Fibroblast of skin of right quadriceps (primary cell): ENCODE measurements around the gene PLAGL2.
"Not testable (repeated sequence)": the region's sequence is repeated elsewhere in the genome, so short reads cannot be mapped to it uniquely, and the experiment has no call there.

Experiments used
- DNase-seq: peaks from one replicate; pipeline ENCODE4 v3.0.0-alpha.2; 2013

PLAGL2 gene

DNA sequence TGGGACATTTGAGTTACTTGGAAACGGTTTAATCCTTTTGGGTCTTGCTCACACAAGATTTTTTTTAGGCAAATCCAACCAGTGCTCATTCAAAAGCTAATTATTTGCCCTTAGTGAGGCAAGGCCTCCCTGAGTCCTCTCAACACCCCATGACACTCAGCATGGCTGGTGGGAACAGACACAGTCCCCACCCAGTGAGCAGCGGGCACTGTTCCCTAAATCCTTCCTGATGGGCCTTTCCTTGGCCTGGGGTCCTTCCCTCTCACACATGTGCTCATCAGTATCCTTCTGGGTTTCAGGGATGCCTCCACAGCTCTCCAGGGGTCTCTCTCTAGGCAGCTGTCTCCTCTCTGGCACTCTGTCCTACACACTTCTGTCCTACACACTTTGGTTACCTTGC is 28.0 kb downstream of the PLAGL2 start:
- no peak for DNase-seq

DNA sequence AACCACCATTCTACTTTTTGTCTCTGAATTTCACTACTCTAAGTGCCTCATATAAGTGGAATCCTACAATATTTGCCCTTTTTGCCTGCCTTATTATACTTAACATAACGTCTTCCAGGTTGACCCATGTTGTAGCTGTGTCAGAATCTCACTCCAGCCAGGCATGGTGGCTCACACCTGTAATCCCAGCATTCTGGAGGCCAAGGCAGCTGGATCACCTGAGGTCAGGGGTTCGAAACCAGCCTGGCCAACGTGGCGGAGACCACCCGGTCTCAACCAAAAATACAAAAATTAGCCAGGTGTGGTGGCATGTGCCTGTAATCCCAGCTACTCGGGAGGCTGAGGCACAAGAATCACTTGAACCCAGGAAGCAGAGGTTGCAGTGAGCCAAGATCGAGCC is 29.8 kb downstream of the PLAGL2 start:
- DNase-seq = not testable (repeated sequence)

DNA sequence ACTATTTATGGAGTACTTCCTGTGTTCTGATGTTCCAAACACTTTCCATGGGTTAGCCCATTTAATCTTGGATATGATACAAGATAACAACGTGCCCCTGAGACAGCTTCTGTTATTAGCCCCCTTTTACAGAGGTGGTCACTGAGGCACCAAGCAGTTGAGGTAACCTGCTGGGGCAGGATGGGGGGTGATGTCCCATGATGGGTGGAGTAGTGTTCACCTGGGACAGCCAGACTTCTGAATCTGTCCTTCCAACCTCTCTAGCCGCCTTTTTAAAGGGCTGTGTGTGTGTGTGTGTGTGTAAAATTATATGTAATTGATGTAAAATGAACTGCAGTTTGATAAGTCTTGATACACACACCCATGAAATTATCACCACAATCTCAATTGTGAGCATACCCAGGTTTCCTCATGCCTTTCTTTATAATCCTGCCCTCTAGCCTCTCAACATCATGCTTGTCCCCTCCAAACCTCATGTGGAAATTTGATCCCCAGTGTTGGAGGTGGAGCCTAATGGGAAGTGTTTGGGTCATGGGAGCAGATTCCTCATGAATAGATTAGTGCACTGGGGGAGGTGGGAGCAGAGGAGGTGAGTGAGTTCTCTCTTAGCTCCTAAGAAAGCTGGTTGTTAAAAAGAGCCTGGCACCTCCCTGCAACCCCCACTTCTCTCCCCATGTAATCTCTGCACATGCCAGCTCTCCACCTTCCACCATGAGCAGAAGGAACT is 39.2 kb downstream of the PLAGL2 start:
- peak; percentile 64 for DNase-seq

DNA sequence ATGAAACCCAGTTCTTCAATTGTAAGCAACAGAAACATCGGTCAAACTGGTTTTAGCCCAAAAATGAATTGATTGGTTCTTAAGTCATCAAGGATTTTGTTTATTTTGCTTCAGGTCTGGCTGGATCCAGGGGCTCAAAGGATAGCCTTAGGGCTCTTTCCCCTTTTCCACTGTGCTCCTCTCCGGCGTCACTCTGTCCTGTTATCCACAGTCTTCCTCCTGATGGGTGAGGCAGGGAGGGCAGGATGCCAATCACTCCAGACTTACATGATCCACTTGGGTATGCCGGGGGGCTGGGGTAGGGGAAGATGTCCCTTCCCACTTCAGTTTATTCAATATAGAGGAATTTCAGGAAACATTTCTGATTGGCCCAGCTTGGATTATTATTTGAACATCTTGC is 40.0 kb downstream of the PLAGL2 start:
- no peak for DNase-seq

DNA sequence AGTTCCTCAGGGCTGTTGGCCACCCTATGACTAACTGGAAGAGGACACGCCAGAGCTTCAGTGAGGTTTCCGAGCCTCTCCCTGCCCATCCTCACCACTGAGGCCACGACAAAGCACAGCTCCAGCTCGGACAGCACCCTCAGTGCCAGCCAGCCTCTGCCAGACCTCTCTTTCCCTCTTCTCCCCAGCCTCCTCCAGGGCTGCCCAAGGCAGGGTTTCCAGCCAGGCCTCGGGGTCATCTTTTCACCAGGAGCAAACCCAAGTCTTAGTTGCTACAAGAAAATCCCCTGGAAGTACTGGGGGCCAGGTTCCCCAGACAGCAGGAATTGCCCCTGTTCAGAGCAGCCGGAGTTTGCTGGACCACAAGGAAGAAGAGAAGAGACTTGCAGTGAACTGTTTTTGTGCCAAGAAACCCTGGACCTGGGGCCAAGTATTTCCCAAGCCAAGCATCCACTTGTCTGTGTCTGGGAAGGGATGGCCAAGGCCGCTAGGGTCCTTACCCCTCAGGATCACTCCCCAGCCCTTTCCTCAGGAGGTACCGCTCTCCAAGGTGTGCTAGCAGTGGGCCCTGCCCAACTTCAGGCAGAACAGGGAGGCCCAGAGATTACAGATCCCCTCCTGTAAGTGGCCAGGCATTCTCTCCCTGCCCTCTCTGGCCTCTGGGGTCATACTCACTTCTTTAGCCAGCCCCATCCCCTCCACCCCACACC is 41.6 kb downstream of the PLAGL2 start:
- no peak for DNase-seq

DNA sequence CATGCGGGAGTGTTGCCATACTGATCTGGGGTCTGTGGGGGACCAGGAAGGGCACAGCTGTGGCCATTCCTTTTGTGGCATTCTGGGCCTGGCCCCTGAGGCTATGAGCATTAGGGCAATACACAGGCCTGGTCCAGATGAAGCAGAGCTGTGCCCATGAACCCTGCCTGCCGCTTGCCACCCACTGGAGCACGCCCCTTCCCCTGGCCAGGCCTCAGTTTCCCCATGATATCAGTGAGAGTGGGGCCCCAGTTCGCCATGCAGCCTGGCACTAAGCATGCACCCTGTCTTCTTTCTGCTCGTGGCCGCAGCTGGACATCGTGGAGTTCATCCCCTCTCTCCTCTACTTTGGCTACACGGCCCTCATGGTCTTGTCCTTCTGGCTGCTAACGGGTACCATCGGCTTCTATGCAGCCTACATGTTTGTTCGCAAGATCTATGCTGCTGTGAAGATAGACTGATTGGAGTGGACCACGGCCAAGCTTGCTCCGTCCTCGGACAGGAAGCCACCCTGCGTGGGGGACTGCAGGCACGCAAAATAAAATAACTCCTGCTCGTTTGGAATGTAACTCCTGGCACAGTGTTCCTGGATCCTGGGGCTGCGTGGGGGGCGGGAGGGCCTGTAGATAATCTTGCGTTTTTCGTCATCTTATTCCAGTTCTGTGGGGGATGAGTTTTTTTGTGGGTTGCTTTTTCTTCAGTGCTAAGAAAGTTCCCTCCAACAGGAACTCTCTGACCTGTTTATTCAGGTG is 42.4 kb downstream of the PLAGL2 start:
- DNase-seq = no peak

DNA sequence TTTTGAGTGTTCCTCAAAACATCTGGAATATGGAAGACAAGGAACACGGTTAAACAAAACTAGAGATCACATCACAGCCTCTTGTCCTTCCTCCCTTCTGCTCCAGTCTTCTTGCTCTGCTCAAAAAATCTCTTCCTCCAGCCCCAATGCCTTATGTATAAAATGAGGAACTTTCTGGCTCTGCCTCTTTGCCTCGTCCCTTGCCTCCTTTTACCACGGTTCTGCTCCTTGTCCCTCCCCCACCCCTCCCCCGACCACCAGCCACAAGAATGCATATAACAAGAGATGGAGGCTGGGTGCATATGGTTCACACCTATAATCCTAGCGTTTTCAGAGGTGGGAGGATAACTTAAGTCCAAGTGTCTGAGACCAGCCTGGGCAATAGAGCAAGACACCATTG is 43.6 kb downstream of the PLAGL2 start:
- DNase-seq = no peak

DNA sequence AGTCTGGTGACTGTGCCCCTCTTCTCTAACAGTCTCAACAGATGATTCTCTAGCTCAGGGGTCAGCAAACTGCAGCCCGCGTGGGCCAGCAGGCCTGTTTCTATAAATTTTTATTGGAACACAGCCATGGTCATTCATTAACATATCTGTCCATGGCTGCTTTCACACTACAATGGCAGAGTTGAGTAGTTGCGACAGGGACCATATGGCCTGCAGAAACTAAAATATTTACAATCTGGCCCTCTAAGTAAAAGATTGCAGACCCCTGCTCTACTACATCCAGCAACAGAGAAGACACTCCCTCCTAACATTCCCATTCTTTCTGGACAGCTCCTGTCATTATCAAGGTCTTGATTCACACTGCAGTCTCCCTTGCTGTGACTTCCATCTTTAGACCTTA is 45.2 kb downstream of the PLAGL2 start:
- no peak for DNase-seq

DNA sequence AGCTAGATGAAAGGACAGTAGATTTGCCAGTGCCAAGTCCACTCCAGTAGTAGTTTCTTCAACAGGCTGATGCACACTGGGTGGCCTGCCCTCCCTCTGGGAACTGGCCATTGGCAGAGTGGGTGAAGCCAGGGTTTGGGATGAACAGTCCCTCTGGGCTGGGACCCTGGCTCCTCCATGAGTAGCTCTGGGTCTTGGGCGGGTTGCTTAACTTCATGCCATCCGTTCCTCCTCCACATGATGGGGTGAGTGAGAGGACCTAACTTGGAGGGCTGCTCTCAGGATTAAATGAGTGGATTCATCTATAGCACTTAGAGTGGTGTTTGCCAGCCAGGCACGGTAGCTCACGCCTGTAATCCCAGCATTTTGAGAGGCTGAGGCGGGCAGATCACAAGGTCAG is 47.2 kb downstream of the PLAGL2 start:
- DNase-seq = no peak

DNA sequence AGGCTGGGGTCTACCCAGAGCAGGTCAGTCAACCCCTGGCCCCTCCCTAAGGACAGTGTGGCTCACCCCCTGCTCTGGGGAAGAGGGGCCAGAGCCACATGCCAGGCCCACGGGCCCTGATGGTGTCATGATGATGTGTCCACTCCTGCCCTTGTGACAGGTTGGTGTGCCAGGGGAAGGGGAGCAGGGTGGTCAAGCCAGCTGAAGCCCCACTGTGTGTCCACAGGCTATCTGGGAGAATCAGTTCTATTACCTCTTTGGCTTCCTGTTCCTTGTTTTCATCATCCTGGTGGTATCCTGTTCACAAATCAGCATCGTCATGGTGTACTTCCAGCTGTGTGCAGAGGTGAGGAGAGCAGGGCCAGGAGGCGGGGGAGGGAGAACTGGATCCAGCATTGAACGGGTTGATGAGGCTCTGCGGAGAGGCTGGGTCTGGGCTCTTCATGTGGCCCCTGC is 47.7 kb downstream of the PLAGL2 start:
- no peak for DNase-seq

DNA sequence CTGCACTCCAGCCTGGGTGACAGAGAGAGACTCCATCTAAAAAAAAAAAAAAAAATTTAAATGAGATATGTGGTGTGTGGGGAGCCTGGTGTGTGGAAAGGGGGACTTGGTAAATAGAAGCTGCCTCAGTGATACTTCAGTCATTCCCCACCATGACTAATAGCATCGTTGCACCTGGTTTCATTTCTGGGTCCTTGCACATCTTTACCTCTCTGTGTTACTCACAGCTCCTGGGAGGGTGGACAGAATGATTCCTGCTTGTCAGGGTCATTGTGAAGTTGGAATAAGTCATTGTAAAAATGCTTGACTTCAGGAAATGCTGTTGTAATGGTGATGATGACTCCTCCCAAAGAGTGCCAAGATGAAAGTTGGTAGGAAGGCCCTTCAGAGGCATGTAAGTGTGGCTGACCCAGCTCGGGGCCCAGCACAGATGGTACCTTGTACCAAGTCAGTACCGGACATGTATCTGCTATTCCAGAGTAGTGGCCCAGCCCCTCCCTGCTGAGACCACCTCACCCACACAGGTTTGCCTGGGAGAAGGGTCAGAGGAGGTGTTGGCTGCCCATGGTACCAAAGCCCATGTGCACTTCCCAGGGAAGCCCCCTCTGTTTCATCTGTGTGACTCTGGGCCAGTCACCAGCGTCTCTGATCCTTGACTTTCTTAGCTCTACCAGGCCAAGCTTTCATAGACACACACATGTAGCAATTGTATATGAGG is 48.4 kb downstream of the PLAGL2 start:
- DNase-seq = no peak

DNA sequence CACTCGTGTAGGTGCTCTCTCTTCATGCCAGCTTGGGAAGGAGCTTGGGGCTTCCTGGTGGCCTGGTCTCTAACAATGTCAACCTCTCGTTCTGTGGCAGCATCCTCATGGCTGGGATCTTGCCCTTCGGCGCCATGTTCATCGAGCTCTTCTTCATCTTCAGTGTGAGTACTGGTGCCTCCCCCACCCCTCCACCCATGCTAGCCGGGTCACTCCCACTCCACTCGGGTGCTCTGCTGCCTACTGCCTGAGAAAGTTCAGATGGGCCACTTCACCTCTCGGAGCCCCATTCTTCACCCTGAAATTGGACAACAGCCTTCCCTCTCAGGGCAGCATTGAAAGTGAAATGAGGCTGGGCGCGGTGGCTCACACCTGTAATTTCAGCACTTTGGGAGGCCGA is 49.2 kb downstream of the PLAGL2 start:
- DNase-seq = no peak

DNA sequence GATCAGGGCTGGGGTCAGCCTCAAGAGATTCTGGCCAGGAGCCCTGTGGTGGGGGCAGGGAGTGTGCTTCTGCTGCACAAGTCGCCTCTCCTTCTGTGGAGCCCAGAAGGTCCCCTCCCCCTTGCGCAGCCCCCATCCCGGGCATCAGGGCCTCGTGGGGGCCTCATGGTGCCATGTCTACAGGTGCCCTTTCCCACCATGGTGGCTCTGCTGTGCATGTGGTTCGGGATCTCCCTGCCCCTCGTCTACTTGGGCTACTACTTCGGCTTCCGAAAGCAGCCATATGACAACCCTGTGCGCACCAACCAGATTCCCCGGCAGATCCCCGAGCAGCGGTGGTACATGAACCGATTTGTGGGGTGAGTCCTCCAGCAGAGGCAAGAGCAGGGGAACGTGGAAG is 49.9 kb downstream of the PLAGL2 start:
- DNase-seq = no peak

DNA sequence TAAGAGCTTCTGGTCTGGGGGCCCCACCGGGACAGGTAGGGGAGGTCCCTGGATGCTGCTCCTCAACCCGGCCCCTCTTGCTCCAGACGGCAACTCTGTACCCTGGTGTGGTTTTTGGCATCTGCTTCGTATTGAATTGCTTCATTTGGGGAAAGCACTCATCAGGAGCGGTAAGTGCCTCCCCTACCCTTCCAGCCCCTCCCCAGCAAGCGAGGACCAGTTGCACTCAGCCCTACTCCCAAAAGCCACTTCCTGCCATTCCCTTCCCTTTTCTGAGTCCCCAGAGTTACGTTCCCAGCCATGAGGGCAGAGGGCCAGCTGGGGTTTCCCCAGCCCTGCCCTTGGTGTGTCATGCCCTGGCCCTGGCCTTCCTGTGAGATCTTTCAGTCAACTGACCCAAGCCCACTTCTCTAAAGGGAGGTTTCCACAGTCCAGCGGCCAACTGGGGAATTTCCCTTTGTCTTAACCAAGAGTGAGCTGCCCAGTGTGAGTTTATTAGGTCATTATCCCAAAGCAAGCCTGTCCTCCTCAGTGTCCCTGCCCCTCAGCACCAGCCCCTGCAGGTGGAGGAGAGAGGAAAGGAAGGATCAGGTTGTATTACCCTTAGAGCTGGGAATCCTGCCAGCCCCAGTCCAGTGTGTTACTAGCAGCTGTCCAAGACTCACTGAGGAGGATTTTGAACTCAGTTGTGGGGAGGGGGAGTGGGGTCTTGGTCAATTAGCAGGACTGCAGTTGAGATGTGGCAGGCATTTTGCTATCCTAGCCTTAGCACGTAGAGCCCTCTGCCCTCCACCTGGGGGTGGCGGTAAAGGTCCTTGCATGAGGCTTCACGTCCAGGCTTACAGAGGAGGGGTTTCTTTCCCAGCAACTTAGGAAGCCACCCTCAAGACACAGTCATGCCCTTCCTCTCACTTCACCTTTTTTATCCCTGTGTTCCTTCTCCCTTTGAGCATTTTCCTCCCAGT is 52.2 kb downstream of the PLAGL2 start:
- DNase-seq = peak; percentile 46

DNA sequence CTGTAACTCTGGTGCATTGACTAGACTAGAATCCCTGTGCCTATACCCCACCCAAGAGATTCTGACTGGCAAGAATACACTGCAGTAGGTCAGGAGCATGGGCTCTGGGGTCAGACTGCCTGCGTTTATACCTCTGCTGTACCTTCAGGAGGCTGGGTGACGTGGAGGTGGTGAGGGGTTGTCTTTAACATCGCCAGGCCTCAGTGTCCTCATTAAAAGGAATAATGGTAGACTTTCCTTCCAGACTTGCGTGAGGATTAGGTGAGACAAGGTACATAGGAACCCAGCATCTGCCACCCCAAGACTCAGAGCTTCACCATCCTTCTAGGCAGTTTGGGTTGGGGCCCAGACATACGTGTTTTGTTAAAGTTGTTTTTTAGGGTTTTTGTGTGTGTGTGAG is 53.8 kb downstream of the PLAGL2 start:
- DNase-seq = no peak

DNA sequence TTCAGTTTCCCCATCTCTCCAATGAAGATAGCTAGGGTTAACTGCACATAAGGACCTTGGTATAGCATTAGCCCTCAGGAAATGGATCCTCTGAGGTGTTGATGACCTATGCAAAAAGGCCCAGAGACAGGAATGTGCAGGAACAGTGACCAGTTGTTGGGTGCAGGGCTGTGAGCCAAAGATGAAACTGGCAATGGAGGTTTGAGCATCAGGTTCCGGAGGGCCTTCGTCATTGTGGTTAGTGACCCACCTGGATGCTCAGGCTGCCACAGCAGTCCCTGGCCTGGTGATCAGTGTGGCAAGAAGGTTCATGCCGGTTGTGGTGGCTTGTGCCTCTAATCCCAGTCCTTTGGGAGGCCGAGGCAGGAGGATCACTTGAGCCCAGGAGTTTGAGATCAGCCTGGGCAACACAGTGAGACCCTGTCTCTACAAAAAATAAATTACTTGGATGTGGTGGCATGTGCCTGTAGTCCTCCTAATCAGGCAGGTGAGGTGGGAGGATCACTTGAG is 54.3 kb downstream of the PLAGL2 start:
- DNase-seq = no peak

DNA sequence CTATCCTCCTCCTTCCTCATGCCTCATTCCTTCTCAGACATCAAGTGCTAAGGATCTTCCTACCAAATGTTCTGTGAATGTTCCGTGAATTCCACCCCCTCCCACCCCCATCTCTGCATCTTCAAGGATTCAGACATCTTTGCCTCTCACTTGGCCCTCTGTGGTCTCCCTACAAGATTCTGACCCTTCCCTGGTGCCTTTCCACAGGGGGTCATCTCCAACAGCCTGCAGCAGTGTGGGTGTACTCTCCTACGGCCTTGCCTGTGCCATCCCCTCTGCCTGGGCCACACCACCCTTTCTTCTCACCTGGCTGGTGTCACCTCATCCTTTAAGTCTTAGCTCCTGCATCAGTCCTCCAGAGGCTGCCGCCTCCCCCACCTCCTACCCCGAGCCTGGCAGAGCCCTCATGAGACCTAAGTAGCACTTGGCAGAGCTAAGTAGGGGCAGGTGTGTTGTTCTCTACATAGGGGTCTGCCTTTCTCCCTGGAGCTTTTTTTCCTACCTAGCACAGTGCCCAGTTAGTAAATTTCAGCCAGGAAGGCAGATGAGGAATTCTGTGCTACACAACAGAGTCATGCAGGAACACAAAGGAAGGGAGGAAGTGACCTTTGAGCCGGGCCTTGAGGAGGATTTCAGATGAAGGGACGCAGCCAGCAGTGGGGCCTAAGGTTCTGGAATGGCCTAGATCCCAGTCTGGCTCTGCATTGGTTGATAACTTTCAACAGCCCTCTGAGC is 55.0 kb downstream of the PLAGL2 start:
- DNase-seq = no peak

DNA sequence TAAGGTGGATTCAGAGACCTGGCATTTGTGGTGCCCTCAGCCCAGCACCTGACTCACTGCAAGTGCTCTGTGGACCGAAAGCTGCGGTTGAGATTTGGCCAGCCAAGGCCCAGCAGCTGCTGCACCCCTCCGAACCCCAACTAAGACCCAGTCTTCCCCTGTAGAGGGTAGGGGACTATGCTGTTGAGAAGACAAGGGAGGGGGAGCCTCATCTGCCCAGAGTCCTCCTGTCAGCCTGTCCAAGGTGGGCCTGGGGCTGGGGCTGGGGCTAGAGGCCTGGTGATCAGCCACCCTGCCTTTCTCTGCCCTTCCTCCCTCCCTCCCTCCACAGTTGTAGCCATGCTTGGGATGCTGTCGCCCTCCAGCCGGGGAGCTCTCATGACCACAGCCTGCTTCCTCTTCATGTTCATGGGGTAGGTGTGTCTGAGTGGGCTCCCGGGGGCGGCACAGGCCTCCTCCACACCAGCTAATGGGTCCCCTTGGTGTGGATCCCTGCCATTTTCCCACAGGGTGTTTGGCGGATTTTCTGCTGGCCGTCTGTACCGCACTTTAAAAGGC is 57.2 kb downstream of the PLAGL2 start:
- no peak for DNase-seq

DNA sequence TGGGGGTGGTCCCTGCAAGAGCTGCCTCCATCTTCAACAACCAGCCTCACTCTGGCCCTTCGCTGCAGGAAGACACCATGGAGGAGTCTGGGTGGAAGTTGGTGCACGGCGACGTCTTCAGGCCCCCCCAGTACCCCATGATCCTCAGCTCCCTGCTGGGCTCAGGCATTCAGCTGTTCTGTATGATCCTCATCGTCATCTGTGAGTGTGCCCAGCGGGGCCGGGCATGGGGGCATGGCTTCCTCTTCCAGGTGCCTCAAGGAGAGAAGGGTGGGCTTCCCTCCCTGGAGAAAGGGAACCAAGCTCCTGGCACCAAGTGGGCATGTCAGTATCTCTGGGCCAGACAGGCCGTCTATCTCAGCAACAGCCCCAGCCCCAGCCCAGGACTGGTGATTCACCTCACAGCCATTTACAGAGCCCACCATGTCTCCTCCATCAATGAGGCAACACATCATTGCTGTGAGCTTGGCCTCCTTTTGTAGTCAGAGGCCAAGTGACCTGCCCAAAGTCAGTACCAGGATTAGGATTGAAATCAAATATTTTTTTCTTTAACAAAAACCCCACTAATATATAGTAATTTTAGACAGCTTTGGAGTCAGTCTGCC is 57.9 kb downstream of the PLAGL2 start:
- DNase-seq = no peak
